ENCODE data around the gene TMEM248.

TMEM248 gene

DNA sequence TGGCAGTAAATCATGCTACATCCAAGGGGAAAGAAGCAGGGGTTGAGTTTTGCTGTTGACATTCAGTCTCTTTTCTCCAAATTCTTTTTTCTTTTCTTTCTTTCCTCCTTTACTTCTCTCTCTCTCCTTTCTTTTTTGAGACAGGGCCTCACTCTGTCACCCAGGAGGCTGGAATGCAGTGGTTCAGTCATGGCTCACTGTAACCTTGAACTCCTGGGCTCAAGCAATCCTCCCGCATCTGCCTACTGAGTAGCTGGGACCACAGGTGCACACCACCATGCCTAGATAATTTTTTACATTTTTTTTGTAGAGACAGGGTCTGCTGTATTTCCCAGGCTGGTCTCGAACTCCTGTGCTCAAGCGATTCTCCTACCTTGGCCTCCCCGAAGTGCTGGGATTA, 39.2 kb downstream of the TMEM248 start:
- no peak overlapping the region for H3K27ac ChIP-seq (ENCODE audit: low read depth, low read length, poor library complexity, severe bottlenecking)
- H3K27me3 ChIP-seq (ENCODE audit: insufficient read depth, low read length) = no peaks in the 10 kb centered on the region
- H3F3A ChIP-seq (ENCODE audit: insufficient read depth, low read length) = no peaks in the 10 kb centered on the region
- no peaks in the 10 kb centered on the region for H3K9me3 ChIP-seq (ENCODE audit: low read length)
- TF ChIP-seq, protein P1, sequence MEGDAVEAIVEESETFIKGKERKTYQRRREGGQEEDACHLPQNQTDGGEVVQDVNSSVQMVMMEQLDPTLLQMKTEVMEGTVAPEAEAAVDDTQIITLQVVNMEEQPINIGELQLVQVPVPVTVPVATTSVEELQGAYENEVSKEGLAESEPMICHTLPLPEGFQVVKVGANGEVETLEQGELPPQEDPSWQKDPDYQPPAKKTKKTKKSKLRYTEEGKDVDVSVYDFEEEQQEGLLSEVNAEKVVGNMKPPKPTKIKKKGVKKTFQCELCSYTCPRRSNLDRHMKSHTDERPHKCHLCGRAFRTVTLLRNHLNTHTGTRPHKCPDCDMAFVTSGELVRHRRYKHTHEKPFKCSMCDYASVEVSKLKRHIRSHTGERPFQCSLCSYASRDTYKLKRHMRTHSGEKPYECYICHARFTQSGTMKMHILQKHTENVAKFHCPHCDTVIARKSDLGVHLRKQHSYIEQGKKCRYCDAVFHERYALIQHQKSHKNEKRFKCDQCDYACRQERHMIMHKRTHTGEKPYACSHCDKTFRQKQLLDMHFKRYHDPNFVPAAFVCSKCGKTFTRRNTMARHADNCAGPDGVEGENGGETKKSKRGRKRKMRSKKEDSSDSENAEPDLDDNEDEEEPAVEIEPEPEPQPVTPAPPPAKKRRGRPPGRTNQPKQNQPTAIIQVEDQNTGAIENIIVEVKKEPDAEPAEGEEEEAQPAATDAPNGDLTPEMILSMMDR (IDR thresholded peaks at IDR 0.05; ENCODE audit: low read length) = no peak
- no peak for TF ChIP-seq EZH2 (IDR thresholded peaks at IDR 0.05; ENCODE audit: borderline replicate concordance, low read length)
- no peak overlapping the region for H2AFZ ChIP-seq (ENCODE audit: low read length)
- no peak overlapping the region for H3K4me3 ChIP-seq (ENCODE audit: low read depth, low read length, poor library complexity, severe bottlenecking)
- H3K9ac ChIP-seq (ENCODE audit: low read length) = no peak overlapping the region
- no peaks in the 10 kb centered on the region for H3K9me2 ChIP-seq (ENCODE audit: low read depth, low read length)
- no peaks in the 10 kb centered on the region for H3K4me1 ChIP-seq (ENCODE audit: insufficient read depth, low read length, severe bottlenecking)
- H3K79me2 ChIP-seq (ENCODE audit: insufficient read depth, low read length) = no peaks in the 10 kb centered on the region
- H3K4me2 ChIP-seq (ENCODE audit: low read length) = no peak overlapping the region
- no peaks in the 10 kb centered on the region for H4K20me1 ChIP-seq (ENCODE audit: insufficient read depth, low read length)
- peaks cover 52% of the 10 kb centered on the region for H3K36me3 ChIP-seq (ENCODE audit: insufficient read depth, low read length)

DNA sequence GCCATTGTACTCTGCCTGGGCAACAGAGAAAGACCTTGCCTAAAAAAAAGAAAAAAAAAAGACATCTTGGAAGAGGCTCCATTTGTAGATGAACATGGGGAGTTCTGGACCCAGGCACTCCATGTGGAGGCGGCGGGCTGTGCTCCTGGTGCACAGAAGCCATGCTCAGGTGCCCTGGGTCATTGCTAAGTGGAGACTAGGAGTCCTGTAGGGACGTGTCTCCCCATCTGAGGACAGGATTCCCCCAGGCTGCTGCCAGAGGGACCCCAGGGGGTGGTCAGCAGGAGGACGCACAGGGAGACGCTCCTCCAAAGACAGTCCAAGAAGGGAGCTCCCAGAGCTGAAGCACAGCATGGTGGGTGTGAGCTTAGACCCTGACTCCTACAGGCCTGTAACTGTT, 40.1 kb downstream of the TMEM248 start:
- Histone ChIP-seq H3K27me3 (ENCODE audit: insufficient read depth, low read length) (no peaks in the 10 kb centered on the region), H3K9ac (ENCODE audit: low read length) (no peak overlapping the region), H3K9me2 (ENCODE audit: low read depth, low read length) (no peaks in the 10 kb centered on the region), H3K4me2 (ENCODE audit: low read length) (no peak overlapping the region), H3K27ac (ENCODE audit: low read depth, low read length, poor library complexity, severe bottlenecking) (no peak overlapping the region), H4K20me1 (ENCODE audit: insufficient read depth, low read length) (no peaks in the 10 kb centered on the region), H3K36me3 (ENCODE audit: insufficient read depth, low read length) (peaks cover 43% of the 10 kb centered on the region), H3K4me3 (ENCODE audit: low read depth, low read length, poor library complexity, severe bottlenecking) (no peak overlapping the region), H3K9me3 (ENCODE audit: low read length) (no peaks in the 10 kb centered on the region), H3K4me1 (ENCODE audit: insufficient read depth, low read length, severe bottlenecking) (no peaks in the 10 kb centered on the region), H3F3A (ENCODE audit: insufficient read depth, low read length) (no peaks in the 10 kb centered on the region), H2AFZ (ENCODE audit: low read length) (no peak overlapping the region), H3K79me2 (ENCODE audit: insufficient read depth, low read length) (no peaks in the 10 kb centered on the region)
- TF ChIP-seq, protein P1 (IDR thresholded peaks at IDR 0.05; ENCODE audit: low read length) = no peak
- TF ChIP-seq EZH2 (IDR thresholded peaks at IDR 0.05; ENCODE audit: borderline replicate concordance, low read length) = no peak

DNA sequence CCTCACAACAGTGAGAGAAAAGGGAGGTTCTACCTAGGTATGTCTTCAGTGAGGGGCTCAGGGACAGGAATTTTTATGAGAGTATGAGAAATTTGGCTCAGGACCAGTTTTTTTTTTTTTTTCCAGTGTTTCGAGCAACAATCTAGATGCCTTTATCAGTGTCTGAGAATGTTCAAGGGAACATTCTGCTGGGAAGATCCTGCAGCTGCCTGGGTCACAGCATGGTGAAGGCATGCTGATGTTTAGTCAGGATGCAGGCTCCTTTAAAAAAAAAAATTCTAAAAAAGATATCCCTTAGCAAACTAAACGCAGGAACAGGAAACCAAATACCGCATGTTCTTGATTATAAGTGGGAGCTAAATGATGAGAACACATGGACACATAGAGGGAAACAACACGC, 43.4 kb downstream of the TMEM248 start:
- TF ChIP-seq, protein P1 (IDR thresholded peaks at IDR 0.05; ENCODE audit: low read length) = no peak
- TF ChIP-seq EZH2 (IDR thresholded peaks at IDR 0.05; ENCODE audit: borderline replicate concordance, low read length) = no peak
- no peak overlapping the region for H3K4me2 ChIP-seq (ENCODE audit: low read length)
- no peaks in the 10 kb centered on the region for H3K9me2 ChIP-seq (ENCODE audit: low read depth, low read length)
- H3K27ac ChIP-seq (ENCODE audit: low read depth, low read length, poor library complexity, severe bottlenecking) = no peak overlapping the region
- H3K4me1 ChIP-seq (ENCODE audit: insufficient read depth, low read length, severe bottlenecking) = no peaks in the 10 kb centered on the region
- H3K9ac ChIP-seq (ENCODE audit: low read length) = no peak overlapping the region
- no peak overlapping the region for H3K4me3 ChIP-seq (ENCODE audit: low read depth, low read length, poor library complexity, severe bottlenecking)
- no peaks in the 10 kb centered on the region for H3F3A ChIP-seq (ENCODE audit: insufficient read depth, low read length)
- no peaks in the 10 kb centered on the region for H3K27me3 ChIP-seq (ENCODE audit: insufficient read depth, low read length)
- no peaks in the 10 kb centered on the region for H3K9me3 ChIP-seq (ENCODE audit: low read length)
- H3K36me3 ChIP-seq (ENCODE audit: insufficient read depth, low read length) = peaks cover 12% of the 10 kb centered on the region; the same call in 1 of the 2 replicates
- no peak overlapping the region for H2AFZ ChIP-seq (ENCODE audit: low read length)
- no peaks in the 10 kb centered on the region for H4K20me1 ChIP-seq (ENCODE audit: insufficient read depth, low read length)
- H3K79me2 ChIP-seq (ENCODE audit: insufficient read depth, low read length) = no peaks in the 10 kb centered on the region
